Measurements from ENCODE around the gene LAPTM4A.

DNA sequence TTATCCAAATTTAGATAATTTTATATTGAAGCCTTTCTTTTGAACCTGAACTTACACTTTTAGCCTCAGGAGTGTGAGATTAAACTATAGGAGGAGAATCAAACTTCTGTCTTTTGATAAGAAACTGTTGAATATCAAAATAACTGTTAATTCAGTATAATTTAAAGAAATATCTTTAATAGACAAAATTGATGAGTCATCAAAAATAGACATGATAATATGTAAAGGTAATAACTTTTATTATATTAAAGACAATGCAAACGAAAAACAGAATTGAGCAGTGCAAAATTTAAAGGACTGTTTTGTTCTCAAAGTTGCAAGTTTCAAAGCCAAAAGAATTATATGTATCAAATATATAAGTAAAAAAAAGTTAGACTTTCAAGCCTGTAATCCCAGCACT, 59.5 kb downstream of the LAPTM4A start:
- TF ChIP-seq POLR2AphosphoS5 (IDR thresholded peaks at IDR 0.05) = no peak
- TF ChIP-seq, protein P1, sequence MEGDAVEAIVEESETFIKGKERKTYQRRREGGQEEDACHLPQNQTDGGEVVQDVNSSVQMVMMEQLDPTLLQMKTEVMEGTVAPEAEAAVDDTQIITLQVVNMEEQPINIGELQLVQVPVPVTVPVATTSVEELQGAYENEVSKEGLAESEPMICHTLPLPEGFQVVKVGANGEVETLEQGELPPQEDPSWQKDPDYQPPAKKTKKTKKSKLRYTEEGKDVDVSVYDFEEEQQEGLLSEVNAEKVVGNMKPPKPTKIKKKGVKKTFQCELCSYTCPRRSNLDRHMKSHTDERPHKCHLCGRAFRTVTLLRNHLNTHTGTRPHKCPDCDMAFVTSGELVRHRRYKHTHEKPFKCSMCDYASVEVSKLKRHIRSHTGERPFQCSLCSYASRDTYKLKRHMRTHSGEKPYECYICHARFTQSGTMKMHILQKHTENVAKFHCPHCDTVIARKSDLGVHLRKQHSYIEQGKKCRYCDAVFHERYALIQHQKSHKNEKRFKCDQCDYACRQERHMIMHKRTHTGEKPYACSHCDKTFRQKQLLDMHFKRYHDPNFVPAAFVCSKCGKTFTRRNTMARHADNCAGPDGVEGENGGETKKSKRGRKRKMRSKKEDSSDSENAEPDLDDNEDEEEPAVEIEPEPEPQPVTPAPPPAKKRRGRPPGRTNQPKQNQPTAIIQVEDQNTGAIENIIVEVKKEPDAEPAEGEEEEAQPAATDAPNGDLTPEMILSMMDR (IDR thresholded peaks at IDR 0.05) = no peak

All from stomach (tissue), 4 donors.